ENCODE measurements around the gene ARRDC2. TPM values are rescaled to one million over a fixed set of nuclear protein-coding genes. Genes with fewer than 3 reads are reported as not detected.

ARRDC2 gene
- total and polyA plus RNA-seq, 9 of the 15 experiments (the other 6 are each of a cell fraction or from before 2014, with no cell fraction given), result 1.9 to 27.4 (median 15.2) TPM

DNA sequence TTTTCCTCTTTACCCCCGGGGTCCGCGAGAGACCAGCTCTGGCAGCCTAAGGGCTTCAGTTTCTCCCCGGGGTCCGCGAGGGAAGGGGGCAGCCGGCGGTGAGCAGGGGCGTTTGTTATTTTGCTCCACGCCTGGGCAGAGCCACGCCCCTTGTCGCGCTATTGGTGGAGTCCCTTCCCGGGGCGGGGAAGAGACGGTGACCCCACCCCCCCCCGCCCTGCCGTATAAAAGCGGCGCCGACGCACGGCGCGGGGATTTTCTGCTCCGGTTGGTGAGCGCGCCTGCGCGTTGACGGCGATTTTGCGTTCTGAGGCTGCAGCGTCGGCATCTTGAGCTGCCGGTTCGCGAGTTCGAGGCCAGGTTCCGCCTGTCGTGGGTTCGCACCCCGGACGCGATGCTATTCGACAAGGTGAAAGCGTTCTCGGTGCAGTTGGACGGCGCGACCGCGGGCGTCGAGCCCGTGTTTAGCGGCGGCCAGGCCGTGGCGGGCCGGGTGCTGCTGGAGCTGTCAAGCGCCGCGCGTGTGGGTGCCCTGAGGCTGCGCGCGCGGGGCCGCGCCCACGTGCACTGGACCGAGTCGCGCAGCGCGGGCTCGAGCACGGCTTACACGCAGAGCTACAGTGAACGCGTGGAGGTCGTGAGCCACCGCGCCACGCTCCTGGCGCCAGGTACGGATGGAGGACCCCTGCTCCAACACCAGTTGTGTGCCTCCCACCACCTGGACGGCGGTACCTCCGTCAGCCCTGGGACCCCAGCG lies at the start of gene ARRDC2 (continued):
- TF ChIP-seq, protein P1, sequence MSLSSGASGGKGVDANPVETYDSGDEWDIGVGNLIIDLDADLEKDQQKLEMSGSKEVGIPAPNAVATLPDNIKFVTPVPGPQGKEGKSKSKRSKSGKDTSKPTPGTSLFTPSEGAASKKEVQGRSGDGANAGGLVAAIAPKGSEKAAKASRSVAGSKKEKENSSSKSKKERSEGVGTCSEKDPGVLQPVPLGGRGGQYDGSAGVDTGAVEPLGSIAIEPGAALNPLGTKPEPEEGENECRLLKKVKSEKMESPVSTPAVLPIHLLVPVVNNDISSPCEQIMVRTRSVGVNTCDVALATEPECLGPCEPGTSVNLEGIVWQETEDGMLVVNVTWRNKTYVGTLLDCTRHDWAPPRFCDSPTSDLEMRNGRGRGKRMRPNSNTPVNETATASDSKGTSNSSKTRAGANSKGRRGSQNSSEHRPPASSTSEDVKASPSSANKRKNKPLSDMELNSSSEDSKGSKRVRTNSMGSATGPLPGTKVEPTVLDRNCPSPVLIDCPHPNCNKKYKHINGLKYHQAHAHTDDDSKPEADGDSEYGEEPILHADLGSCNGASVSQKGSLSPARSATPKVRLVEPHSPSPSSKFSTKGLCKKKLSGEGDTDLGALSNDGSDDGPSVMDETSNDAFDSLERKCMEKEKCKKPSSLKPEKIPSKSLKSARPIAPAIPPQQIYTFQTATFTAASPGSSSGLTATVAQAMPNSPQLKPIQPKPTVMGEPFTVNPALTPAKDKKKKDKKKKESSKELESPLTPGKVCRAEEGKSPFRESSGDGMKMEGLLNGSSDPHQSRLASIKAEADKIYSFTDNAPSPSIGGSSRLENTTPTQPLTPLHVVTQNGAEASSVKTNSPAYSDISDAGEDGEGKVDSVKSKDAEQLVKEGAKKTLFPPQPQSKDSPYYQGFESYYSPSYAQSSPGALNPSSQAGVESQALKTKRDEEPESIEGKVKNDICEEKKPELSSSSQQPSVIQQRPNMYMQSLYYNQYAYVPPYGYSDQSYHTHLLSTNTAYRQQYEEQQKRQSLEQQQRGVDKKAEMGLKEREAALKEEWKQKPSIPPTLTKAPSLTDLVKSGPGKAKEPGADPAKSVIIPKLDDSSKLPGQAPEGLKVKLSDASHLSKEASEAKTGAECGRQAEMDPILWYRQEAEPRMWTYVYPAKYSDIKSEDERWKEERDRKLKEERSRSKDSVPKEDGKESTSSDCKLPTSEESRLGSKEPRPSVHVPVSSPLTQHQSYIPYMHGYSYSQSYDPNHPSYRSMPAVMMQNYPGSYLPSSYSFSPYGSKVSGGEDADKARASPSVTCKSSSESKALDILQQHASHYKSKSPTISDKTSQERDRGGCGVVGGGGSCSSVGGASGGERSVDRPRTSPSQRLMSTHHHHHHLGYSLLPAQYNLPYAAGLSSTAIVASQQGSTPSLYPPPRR (CRISPR knock-in tag; IDR thresholded peaks at IDR 0.05; ENCODE audit: borderline replicate concordance), result no peak
- TF ChIP-seq CEBPG (CRISPR knock-in tag; IDR thresholded peaks at IDR 0.05) (0 out of 2 replicates have a peak, but pooled peaks have one; percentile 13), CEBPG (tag; conservative IDR thresholded peaks at IDR 0.05 in 1 of 2, IDR thresholded peaks at IDR 0.05 in 1 of 2) (no peak), SP1 (CRISPR knock-in tag; IDR thresholded peaks at IDR 0.05) (peak; percentile 50; the same call in 1 of the 2 replicates), SNIP1 (IDR thresholded peaks at IDR 0.05; ENCODE audit: low read depth) (no peak), CREB1 (IDR thresholded peaks at IDR 0.05) (peak; percentile 43; the same call in 1 of the 2 replicates), CREB1 (CRISPR knock-in tag; IDR thresholded peaks at IDR 0.05) (peak; percentile 44; the same call in 1 of the 2 replicates), NONO (IDR thresholded peaks at IDR 0.05; ENCODE audit: low read depth in 2 of 2, low read length in 1 of 2) (0 out of 4 replicates have a peak, but pooled peaks of 1 of the 2 experiments have one; percentile 39)
- TF ChIP-seq, protein P2, sequence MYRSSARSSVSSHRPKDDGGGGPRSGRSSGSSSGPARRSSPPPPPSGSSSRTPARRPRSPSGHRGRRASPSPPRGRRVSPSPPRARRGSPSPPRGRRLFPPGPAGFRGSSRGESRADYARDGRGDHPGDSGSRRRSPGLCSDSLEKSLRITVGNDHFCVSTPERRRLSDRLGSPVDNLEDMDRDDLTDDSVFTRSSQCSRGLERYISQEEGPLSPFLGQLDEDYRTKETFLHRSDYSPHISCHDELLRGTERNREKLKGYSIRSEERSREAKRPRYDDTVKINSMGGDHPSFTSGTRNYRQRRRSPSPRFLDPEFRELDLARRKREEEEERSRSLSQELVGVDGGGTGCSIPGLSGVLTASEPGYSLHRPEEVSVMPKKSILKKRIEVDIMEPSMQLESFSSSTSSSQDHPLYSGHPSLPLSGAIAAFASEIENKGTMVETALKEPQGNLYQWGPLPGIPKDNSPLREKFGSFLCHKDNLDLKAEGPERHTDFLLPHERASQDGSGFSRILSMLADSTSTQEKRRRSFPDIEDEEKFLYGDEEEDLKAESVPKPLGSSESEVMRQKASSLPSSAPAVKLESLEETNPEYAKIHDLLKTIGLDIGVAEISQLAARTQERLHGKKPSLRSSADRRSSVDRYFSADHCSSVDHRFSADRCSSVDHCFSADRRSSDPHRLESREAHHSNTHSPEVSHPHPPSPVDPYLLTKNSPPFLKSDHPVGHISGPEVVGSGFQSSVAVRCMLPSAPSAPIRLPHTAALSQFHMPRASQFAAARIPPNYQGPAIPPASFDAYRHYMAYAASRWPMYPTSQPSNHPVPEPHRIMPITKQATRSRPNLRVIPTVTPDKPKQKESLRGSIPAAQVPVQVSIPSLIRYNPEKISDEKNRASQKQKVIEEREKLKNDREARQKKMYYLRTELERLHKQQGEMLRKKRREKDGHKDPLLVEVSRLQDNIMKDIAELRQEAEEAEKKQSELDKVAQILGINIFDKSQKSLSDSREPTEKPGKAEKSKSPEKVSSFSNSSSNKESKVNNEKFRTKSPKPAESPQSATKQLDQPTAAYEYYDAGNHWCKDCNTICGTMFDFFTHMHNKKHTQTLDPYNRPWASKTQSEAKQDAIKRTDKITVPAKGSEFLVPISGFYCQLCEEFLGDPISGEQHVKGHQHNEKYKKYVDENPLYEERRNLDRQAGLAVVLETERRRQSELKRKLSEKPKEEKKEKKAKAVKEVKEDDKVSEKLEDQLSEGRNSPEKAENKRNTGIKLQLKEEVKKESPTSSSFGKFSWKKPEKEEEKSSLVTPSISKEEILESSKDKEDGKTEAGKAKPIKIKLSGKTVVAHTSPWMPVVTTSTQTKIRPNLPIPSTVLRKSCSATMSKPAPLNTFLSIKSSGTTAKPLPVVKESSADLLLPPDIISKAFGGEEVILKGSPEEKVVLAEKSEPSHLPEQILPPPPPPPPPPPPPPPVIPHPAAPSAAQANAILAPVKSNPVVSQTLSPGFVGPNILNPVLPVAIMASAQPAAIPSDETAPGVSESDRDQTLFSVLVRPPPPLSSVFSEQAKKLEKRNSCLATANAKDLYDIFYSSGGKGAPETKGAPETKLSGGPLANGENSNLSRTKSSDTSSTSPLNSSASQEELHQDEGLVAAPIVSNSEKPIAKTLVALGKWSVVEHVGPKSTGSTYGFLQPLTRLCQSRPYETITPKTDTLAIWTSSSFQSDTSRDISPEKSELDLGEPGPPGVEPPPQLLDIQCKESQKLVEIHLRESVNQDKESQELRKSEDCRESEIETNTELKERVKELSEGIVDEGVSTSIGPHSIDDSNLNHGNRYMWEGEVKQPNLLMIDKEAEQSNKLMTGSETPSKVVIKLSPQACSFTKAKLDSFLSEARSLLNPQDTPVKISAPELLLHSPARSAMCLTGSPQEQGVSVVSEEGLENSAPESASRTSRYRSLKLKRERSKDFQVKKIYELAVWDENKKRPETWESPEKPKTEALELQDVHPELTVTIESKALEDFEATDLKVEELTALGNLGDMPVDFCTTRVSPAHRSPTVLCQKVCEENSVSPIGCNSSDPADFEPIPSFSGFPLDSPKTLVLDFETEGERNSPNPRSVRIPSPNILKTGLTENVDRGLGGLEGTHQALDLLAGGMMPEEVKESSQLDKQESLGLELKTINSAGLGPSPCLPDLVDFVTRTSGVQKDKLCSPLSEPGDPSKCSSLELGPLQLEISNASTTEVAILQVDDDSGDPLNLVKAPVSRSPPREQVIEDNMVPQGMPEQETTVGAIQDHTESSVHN (IDR thresholded peaks at IDR 0.05; ENCODE audit: borderline replicate concordance in 1 of 2, low read depth in 1 of 2), result no peak
- TF ChIP-seq, protein P3, sequence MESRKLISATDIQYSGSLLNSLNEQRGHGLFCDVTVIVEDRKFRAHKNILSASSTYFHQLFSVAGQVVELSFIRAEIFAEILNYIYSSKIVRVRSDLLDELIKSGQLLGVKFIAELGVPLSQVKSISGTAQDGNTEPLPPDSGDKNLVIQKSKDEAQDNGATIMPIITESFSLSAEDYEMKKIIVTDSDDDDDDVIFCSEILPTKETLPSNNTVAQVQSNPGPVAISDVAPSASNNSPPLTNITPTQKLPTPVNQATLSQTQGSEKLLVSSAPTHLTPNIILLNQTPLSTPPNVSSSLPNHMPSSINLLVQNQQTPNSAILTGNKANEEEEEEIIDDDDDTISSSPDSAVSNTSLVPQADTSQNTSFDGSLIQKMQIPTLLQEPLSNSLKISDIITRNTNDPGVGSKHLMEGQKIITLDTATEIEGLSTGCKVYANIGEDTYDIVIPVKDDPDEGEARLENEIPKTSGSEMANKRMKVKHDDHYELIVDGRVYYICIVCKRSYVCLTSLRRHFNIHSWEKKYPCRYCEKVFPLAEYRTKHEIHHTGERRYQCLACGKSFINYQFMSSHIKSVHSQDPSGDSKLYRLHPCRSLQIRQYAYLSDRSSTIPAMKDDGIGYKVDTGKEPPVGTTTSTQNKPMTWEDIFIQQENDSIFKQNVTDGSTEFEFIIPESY (CRISPR knock-in tag; IDR thresholded peaks at IDR 0.05), result peak; percentile 92
